Osteocyte (in vitro differentiated cells): ENCODE results near the gene LETM1. TPM values are rescaled to one million over a fixed set of nuclear protein-coding genes. Genes with fewer than 3 reads are reported as not detected.

Source experiments
- DNase-seq: peaks from one replicate; pipeline ENCODE4 v3.0.0; 2021; ENCODE audit warnings: mixed read lengths; ENCODE audit not compliant: unreplicated experiment; ENCODE audit errors: extremely low spot score
- H3K27ac Mint-ChIP-seq: one replicate; pipeline ENCODE4 v1.8.0; 2021; ENCODE audit warnings: mild to moderate bottlenecking, mixed read lengths; ENCODE audit not compliant: unreplicated experiment
- H3K27me3 Mint-ChIP-seq: one replicate; pipeline ENCODE4 v1.8.0; 2021; ENCODE audit warnings: mixed read lengths; ENCODE audit not compliant: unreplicated experiment
- H3K36me3 Mint-ChIP-seq: one replicate; pipeline ENCODE4 v1.8.0; 2021; ENCODE audit warnings: mixed read lengths; ENCODE audit not compliant: unreplicated experiment
- H3K4me1 Mint-ChIP-seq: one replicate; pipeline ENCODE4 v1.8.0; 2021; ENCODE audit warnings: mixed read lengths; ENCODE audit not compliant: unreplicated experiment
- H3K4me3 Mint-ChIP-seq: one replicate; pipeline ENCODE4 v1.8.0; 2021; ENCODE audit warnings: mild to moderate bottlenecking, moderate library complexity, mixed read lengths; ENCODE audit not compliant: unreplicated experiment
- H3K9me3 Mint-ChIP-seq: one replicate; pipeline ENCODE4 v1.8.0; 2021; ENCODE audit warnings: mixed read lengths; ENCODE audit not compliant: unreplicated experiment
- CTCF ChIP-seq: fragments of 200-600 bp; sonication (generic); IDR thresholded peaks from 2 replicates; pipeline ENCODE4 v1.5.0; 2021; ENCODE audit warnings: antibody characterized with exemption, mild to moderate bottlenecking, moderate library complexity
- total RNA-seq: library from RNA; stranded (reverse); gene quantifications from 2 replicates; pipeline ENCODE4 v1.2.1, GENCODE V29; 2021

LETM1 gene
- total RNA-seq, 1 donor from 2014 or later: 48.2 TPM

DNA sequence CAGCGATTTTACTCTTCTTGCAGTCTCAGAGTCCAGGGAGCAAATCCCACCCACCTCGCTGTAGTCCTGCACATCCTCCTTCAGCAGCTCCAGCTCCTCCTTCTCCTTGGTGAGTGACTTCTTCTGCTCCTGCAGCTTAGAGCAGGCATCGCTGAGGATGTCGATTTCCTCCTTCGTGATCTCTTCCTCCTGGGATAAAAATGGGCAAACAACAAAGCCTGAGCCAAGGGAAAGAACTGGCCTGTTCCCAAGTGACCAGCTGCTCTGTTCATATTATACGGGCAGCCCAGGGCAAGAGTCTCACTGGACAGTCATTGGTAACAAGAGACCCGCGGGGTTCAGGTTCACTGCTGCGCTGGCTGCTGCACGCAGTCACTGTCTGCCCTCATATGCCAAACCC lies 36.7 kb downstream of the LETM1 start:
- no peaks in the 10 kb centered on the region for H3K4me1 Mint-ChIP-seq
- no peak for DNase-seq

DNA sequence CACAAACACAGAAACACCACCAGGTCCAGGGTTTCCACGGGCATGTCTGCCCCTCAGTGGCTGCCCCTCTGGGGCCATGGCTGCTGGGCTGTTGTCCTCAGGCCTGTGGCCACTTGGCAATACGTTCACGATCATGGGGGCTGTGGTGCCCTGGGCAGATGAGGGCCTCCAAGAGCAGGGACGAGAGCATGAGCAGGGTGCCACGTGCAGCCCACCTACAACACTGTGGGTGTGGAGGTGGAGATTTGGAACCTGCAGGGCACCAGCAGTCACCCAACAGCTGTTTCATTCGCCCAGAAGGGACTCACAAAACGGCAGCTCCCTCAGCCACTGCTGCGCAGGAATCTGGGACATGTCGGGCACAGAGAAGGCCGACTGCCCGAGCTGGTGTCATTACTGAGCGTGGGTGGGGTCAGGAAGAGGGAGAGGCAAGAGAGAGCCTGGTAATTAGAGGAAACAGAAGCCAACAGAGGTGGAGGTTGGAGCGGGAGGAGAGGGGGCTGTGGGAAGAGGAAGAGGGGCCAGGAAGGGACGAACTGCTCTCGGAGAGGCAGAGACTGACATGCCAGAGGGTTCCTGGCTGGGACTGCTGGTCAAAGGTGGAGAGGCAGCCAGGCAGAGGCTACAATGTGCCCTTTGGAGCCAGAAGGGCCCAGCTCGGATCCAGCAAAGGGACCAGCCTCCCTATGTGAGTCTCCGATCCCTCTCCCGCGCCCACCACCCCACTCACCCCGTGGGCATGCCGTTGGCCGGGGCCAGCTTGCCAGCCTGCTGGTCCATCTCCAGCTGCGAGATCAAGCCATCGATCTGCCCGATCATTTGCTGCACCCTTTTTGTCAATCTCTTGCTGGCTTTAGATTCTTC lies 39.7 kb downstream of the LETM1 start:
- DNase-seq: no peak
- no peak for TF ChIP-seq CTCF
- Mint-ChIP-seq H3K27ac (no peak overlapping the region), H3K9me3 (no peaks in the 10 kb centered on the region), H3K27me3 (no peaks in the 10 kb centered on the region), H3K4me1 (no peaks in the 10 kb centered on the region), H3K36me3 (peaks cover 40% of the 10 kb centered on the region), H3K4me3 (no peak overlapping the region)

More for the DNA sequence above, 36.7 kb downstream of the LETM1 start:
- no peak for TF ChIP-seq CTCF
- no peaks in the 10 kb centered on the region for H3K27me3 Mint-ChIP-seq
- no peaks in the 10 kb centered on the region for H3K9me3 Mint-ChIP-seq
- no peak overlapping the region for H3K4me3 Mint-ChIP-seq
- no peak overlapping the region for H3K27ac Mint-ChIP-seq
- H3K36me3 Mint-ChIP-seq: peaks cover 50% of the 10 kb centered on the region

DNA sequence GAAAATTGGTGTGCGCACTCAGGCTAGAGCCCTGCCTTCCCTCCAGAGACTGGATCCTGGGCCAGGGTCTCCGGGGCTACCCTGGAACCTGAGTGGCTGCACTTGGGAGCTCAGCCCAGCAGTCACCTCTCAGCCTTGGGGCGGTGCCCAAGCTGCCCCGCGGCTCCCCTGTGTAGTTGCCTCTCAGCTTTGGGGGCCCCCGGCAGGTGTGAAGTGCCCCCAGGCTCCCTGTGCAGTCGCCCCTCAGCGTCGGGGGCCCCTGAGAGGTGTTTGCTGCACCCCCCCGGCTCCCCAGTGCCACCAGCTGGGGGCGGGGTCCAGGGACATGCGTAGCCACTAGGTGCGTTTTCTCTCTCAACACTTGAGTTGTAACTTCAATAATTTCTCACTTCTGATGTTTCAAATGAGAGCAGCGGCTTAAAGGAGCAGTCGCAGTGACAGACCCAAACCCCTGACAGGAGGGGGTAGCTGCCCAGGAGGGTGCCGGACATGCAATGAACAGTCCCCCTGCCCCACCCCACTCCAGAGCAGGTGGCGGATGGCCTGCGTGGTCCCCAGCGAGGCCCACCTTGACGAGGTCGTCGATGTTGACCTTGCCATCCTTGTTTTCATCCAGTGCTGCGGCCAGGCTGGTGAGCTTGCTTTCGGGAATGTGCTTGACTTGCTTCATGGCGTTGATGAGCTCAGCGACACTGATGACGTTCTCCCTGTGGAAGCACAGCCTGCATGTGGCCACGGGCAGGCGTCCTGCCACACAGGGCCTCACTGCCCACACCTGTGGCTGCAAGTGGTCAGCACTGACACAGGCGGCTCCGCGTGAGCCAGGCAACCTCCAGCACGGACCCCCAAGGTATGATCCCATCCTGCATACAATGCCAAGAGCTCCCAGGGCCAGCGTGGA lies 40.6 kb downstream of the LETM1 start:
- Mint-ChIP-seq H3K27me3 (no peaks in the 10 kb centered on the region), H3K9me3 (no peaks in the 10 kb centered on the region), H3K4me3 (no peak overlapping the region)

GRCh38 chr4:1814453-1814852 lies 41.5 kb downstream of the LETM1 start:
- peaks cover 31% of the 10 kb centered on the region for H3K36me3 Mint-ChIP-seq
- no peak for DNase-seq
- H3K27ac Mint-ChIP-seq: no peak overlapping the region
- TF ChIP-seq CTCF: no peak
- no peak overlapping the region for H3K4me3 Mint-ChIP-seq
- H3K4me1 Mint-ChIP-seq: no peaks in the 10 kb centered on the region
- H3K27me3 Mint-ChIP-seq: no peaks in the 10 kb centered on the region
- no peaks in the 10 kb centered on the region for H3K9me3 Mint-ChIP-seq

More for the DNA sequence above, 40.6 kb downstream of the LETM1 start:
- Mint-ChIP-seq H3K36me3 (peaks cover 39% of the 10 kb centered on the region), H3K27ac (no peak overlapping the region), H3K4me1 (no peaks in the 10 kb centered on the region)
- peak; percentile 83 for DNase-seq
- no peak for TF ChIP-seq CTCF

- no peak for TF ChIP-seq CTCF
- Mint-ChIP-seq H3K4me3 (no peak overlapping the region), H3K4me1 (no peaks in the 10 kb centered on the region), H3K27ac (no peak overlapping the region), H3K27me3 (no peaks in the 10 kb centered on the region), H3K9me3 (no peaks in the 10 kb centered on the region), H3K36me3 (peaks cover 26% of the 10 kb centered on the region)
- no peak for DNase-seq
Observed at GRCh38 chr4:1813915-1814314, 42.0 kb downstream of the LETM1 start.
